Measurements from ENCODE around the gene CGNL1.
A peak's percentile ranks its signal among the peaks of the same experiment; 100 is the strongest.

CGNL1 gene

DNA sequence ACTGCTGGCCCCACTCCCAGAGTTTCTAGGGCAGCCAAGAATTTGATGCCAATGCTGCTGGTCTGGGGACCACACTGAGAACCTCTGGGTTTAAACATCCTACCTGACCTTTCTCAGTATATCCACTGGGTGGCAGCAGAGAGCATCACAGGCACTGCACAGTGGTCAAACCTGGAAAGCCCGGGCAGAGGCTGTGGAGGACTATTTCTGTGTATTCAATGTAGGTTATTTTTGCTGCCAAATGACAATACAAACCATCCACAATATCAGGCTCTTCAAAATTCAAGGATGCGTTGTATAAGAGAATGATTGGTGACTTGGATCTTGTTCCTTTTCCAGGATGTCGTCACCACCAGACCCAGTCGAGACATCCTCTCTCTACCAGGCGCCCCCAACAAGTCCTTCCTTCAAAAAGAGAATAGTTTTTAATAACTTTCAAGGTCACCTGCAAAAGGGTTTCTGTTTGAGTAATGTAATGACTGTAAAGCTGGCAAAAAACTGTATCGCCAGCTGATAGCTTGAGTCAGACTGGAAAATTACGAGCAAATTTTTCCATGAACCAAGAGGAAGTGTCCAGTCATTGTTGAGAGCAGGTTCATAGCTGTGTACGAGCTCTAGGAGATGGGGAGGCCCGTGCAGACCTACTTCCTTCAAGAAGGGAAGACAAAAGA lies 184.9 kb downstream of the CGNL1 start:
- Histone ChIP-seq H3F3A (ENCODE audit: insufficient read depth) (no peaks in the 10 kb centered on the region), H3K9me2 (replicated peaks; ENCODE audit: insufficient read depth, low read length) (no peaks in the 10 kb centered on the region), H3K79me2 (ENCODE audit: insufficient read depth, low read length) (no peaks in the 10 kb centered on the region), H2AFZ (ENCODE audit: low read depth, low read length, severe bottlenecking) (no peak overlapping the region), H3K9ac (ENCODE audit: low read length) (no peak overlapping the region), H3K27ac (ENCODE audit: low read depth, low read length) (no peak overlapping the region), H3K9me3 (ENCODE audit: insufficient read depth, low read length) (no peaks in the 10 kb centered on the region), H3K4me3 (ENCODE audit: insufficient read depth, low read length, poor library complexity, severe bottlenecking) (no peak overlapping the region), H3K27me3 (ENCODE audit: low read length) (no peaks in the 10 kb centered on the region), H3K36me3 (ENCODE audit: low read length) (no peaks in the 10 kb centered on the region), H3K4me2 (ENCODE audit: low read depth, low read length, poor library complexity, severe bottlenecking) (no peak overlapping the region), H4K20me1 (ENCODE audit: low read depth, low read length) (no peaks in the 10 kb centered on the region)
- TF ChIP-seq EZH2phosphoT487 (conservative IDR thresholded peaks at IDR 0.05; ENCODE audit: low read length) (no peak), CTCF (IDR thresholded peaks at IDR 0.05; ENCODE audit: insufficient read depth, low read length, poor library complexity, severe bottlenecking) (peak; percentile 77)

GRCh38 chr15:57562196-57562769 lies 186.0 kb downstream of the CGNL1 start:
- Histone ChIP-seq H2AFZ (ENCODE audit: low read depth, low read length, severe bottlenecking) (no peak overlapping the region), H4K20me1 (ENCODE audit: low read depth, low read length) (no peaks in the 10 kb centered on the region), H3K27ac (ENCODE audit: low read depth, low read length) (no peak overlapping the region)

DNA sequence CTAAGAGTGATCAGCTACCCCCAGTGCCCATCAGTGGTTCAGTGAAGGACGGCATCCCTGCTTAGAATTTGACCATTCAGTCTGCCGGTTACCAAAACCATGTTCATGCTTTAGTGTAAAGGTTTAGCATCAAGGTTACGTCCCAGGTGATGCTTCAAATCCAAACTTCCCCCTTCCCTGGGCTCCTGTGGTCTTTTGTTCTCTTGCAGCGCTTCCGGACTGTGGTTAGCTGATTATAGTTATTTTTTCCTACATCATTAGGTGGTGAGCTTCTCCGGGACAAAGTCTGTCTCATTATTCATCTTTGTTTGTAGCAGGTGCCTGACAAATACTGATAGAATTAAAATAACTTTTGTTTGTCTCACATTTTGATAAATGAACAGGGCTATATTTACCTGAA lies 187.1 kb downstream of the CGNL1 start:
- H2AFZ ChIP-seq (ENCODE audit: low read depth, low read length, severe bottlenecking), result no peak overlapping the region
- H3K4me2 ChIP-seq (ENCODE audit: low read depth, low read length, poor library complexity, severe bottlenecking), result no peak overlapping the region
- no peaks in the 10 kb centered on the region for H4K20me1 ChIP-seq (ENCODE audit: low read depth, low read length)
- no peak overlapping the region for H3K9ac ChIP-seq (ENCODE audit: low read length)
- no peaks in the 10 kb centered on the region for H3K79me2 ChIP-seq (ENCODE audit: insufficient read depth, low read length)
- no peaks in the 10 kb centered on the region for H3K9me3 ChIP-seq (ENCODE audit: insufficient read depth, low read length)
- no peaks in the 10 kb centered on the region for H3F3A ChIP-seq (ENCODE audit: insufficient read depth)
- no peaks in the 10 kb centered on the region for H3K9me2 ChIP-seq (replicated peaks; ENCODE audit: insufficient read depth, low read length)
- H3K27ac ChIP-seq (ENCODE audit: low read depth, low read length), result no peak overlapping the region
- H3K36me3 ChIP-seq (ENCODE audit: low read length), result no peaks in the 10 kb centered on the region
- no peak for TF ChIP-seq EZH2phosphoT487 (conservative IDR thresholded peaks at IDR 0.05; ENCODE audit: low read length)
- no peak for TF ChIP-seq CTCF (IDR thresholded peaks at IDR 0.05; ENCODE audit: insufficient read depth, low read length, poor library complexity, severe bottlenecking)
- H3K27me3 ChIP-seq (ENCODE audit: low read length), result no peaks in the 10 kb centered on the region
- H3K4me3 ChIP-seq (ENCODE audit: insufficient read depth, low read length, poor library complexity, severe bottlenecking), result no peak overlapping the region

More at GRCh38 chr15:57562196-57562769, 186.0 kb downstream of the CGNL1 start:
- TF ChIP-seq EZH2phosphoT487 (conservative IDR thresholded peaks at IDR 0.05; ENCODE audit: low read length), result no peak
- TF ChIP-seq CTCF (IDR thresholded peaks at IDR 0.05; ENCODE audit: insufficient read depth, low read length, poor library complexity, severe bottlenecking), result no peak
- no peaks in the 10 kb centered on the region for H3K79me2 ChIP-seq (ENCODE audit: insufficient read depth, low read length)
- H3K27me3 ChIP-seq (ENCODE audit: low read length), result no peaks in the 10 kb centered on the region
- no peaks in the 10 kb centered on the region for H3F3A ChIP-seq (ENCODE audit: insufficient read depth)
- no peaks in the 10 kb centered on the region for H3K9me2 ChIP-seq (replicated peaks; ENCODE audit: insufficient read depth, low read length)
- H3K4me2 ChIP-seq (ENCODE audit: low read depth, low read length, poor library complexity, severe bottlenecking), result no peak overlapping the region
- no peaks in the 10 kb centered on the region for H3K36me3 ChIP-seq (ENCODE audit: low read length)
- no peaks in the 10 kb centered on the region for H3K9me3 ChIP-seq (ENCODE audit: insufficient read depth, low read length)
- H3K4me3 ChIP-seq (ENCODE audit: insufficient read depth, low read length, poor library complexity, severe bottlenecking), result no peak overlapping the region
- H3K9ac ChIP-seq (ENCODE audit: low read length), result no peak overlapping the region

Data from SU-DHL-6 (cell line).